Stomach smooth muscle (tissue), 2 donors: Measurements from ENCODE around the gene TMX1.
"Not testable (repeated sequence)": the region's sequence is repeated elsewhere in the genome, so short reads cannot be mapped to it uniquely, and the experiment has no call there.

ENCODE experiments used
- H3K27ac ChIP-seq: one replicate; pipeline ENCODE4 v1.7.0; 2013; ENCODE audit warnings: mild to moderate bottlenecking, low read length, inconsistent platforms
- H3K27me3 ChIP-seq, 2 donors: one replicate each; pipeline ENCODE4 v1.7.0; 2013; ENCODE audit warnings: low read length in 2 of 2; ENCODE audit not compliant: insufficient read depth in 2 of 2, control insufficient read depth in 1 of 2
- H3K36me3 ChIP-seq, 2 donors: one replicate each; pipeline ENCODE4 v1.7.0; 2013; ENCODE audit warnings: low read length in 2 of 2; ENCODE audit not compliant: control insufficient read depth in 2 of 2, insufficient read depth in 2 of 2
- H3K4me1 ChIP-seq: one replicate; pipeline ENCODE4 v1.7.0; 2013; ENCODE audit warnings: low read length; ENCODE audit not compliant: control insufficient read depth, insufficient read depth
- H3K4me3 ChIP-seq, 2 donors: one replicate each; pipeline ENCODE4 v1.7.0; 2013; ENCODE audit warnings: low read length in 2 of 2
- H3K9ac ChIP-seq, 2 donors: one replicate each; pipeline ENCODE4 v1.7.0; 2013; ENCODE audit warnings: low read length in 2 of 2, mild to moderate bottlenecking in 1 of 2
- H3K9me3 ChIP-seq, 2 donors: one replicate each; pipeline ENCODE4 v1.7.0; 2013; ENCODE audit warnings: low read length in 2 of 2; ENCODE audit not compliant: control insufficient read depth in 2 of 2
- donor health status: healthy.
- donor health status: Pancreatic carcinoma.

The TMX1 gene

DNA sequence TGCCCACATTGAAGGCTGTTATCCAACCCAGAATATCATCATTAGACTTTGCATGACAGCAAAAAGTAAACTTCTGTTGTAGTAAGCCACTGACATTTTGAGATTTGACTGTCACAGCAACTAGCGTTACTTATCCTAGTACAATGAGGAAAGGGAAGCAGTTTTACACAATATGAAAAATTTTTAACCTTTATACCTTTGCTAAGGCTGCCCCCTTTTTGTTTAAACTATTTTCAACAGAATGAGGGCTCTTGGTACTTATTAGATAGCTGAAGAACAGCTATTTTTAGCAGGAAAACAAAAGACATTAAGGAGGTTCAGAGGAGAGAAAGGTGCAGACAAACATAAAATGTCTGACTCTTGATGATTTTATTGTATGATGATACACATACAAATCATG is 23.4 kb upstream of the TMX1 start:
- no peak overlapping the region for H3K27ac ChIP-seq
- no peaks in the 10 kb centered on the region for H3K36me3 ChIP-seq
- no peak overlapping the region for H3K4me3 ChIP-seq
- H3K9ac ChIP-seq = no peak overlapping the region
- H3K4me1 ChIP-seq = no peaks in the 10 kb centered on the region
- no peaks in the 10 kb centered on the region for H3K9me3 ChIP-seq
- H3K27me3 ChIP-seq = no peaks in the 10 kb centered on the region

DNA sequence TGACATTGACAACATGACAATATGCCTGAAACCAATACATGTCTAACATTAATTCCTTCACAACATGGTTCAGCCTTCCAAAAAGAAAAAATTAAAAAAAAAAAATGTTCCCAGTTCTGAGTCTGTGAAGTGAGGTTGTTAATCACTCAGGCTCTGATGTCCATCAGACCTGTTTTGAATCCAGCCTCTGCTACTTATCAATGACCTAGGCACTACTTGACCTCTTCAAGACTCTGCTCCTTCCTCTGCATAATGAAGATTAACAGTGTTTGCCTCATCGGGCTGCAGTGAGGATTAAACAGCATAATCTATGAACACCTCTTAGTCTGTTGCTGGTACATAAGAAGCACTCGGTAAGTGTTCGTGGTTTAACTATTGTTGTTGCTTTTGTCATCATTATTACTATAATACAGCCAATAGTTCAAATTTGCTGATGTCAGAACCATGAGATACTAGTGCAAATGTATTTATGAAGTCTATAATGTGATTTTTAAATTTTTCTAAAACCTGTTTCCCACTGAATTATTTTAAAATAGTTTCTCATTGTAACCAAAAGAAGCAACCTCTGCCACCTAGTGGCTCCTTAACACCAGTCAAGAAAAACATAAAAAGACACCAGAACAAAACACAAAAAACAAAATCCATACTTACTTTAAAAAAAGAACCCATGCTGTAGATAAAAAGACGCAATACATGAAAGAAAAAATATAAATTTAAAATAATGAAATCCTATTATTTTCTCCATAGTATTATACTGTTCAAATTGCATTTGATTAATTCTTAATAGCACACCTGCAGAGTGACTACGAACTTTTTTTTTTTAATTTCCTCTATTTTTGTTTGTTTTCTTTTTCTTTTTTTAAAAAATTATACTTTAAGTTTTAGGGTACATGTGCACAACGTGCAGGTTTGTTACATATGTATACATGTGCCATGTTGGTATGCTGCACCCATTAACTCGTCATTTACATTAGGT is 20.3 kb upstream of the TMX1 start:
- H3K9me3 ChIP-seq = no peaks in the 10 kb centered on the region
- H3K9ac ChIP-seq = no peak overlapping the region
- H3K27ac ChIP-seq = no peak overlapping the region
- H3K4me3 ChIP-seq = no peak overlapping the region
- H3K4me1 ChIP-seq = no peaks in the 10 kb centered on the region
- no peaks in the 10 kb centered on the region for H3K27me3 ChIP-seq
- H3K36me3 ChIP-seq = no peaks in the 10 kb centered on the region

DNA sequence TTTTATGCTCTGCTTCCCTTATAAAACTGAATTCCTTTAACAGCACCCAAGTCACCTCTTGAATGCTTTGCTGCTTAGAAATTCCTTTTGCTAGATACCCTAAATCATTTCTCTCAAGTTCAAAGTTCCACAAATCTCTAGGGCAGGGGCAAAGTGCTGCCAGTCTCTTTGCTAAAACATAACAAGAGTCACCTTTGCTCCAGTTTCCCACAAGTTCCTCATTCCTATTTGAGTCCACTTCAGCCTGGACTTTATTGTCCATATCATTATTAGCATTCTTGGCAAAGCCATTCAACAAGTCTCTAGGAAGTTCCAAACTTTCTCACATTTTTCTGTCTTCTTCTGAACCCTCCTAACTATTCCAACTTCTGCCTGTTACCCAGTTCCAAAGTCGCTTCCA is 16.6 kb upstream of the TMX1 start:
- not testable (repeated sequence) for H3K36me3 ChIP-seq, H3K27me3 ChIP-seq, H3K9ac ChIP-seq, H3K9me3 ChIP-seq, H3K4me1 ChIP-seq, H3K4me3 ChIP-seq, H3K27ac ChIP-seq

DNA sequence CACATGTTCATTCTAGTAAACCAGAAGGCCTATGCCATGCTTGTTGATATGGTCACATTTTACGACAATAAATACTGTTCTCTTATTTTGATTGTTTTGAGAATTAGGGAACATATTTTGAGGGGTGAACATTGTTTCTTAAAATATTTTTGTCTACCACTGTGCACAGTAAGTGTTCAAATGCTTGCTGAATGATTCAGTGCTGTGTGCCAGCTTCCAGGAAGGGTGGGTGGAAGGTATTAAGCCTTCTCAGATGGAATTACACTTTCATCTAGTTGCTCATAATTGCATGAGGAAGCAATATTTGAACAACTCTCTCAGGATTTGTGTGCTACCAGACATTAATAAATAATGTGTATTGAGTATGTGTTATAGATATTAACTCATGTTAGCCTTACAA is 15.5 kb upstream of the TMX1 start:
- no peak overlapping the region for H3K9ac ChIP-seq
- H3K4me3 ChIP-seq = no peak overlapping the region
- H3K27ac ChIP-seq = no peak overlapping the region
- no peaks in the 10 kb centered on the region for H3K9me3 ChIP-seq
- H3K27me3 ChIP-seq = no peaks in the 10 kb centered on the region
- no peaks in the 10 kb centered on the region for H3K4me1 ChIP-seq
- no peaks in the 10 kb centered on the region for H3K36me3 ChIP-seq

DNA sequence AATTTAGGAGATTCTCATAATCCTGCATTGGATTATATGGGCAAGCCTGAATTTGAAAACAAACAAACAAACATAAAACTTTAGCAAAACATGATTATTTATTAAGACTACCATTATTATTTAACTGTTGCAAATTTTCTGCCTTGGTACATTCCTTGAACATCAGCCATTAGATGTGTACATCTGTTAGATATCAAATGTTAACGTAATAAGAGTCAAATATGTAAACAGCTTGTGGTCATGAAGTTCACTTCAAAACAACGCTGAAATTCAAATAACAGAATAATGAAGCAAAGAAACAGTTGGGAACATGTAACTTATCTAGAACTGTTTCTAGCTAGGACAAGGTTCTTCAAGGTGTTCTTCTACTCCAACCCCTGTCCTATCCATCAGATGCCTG is 14.3 kb upstream of the TMX1 start:
- Histone ChIP-seq H3K4me1 (no peaks in the 10 kb centered on the region), H3K36me3 (no peaks in the 10 kb centered on the region), H3K4me3 (no peak overlapping the region), H3K27me3 (no peaks in the 10 kb centered on the region), H3K9ac (no peak overlapping the region), H3K9me3 (no peaks in the 10 kb centered on the region), H3K27ac (no peak overlapping the region)

DNA sequence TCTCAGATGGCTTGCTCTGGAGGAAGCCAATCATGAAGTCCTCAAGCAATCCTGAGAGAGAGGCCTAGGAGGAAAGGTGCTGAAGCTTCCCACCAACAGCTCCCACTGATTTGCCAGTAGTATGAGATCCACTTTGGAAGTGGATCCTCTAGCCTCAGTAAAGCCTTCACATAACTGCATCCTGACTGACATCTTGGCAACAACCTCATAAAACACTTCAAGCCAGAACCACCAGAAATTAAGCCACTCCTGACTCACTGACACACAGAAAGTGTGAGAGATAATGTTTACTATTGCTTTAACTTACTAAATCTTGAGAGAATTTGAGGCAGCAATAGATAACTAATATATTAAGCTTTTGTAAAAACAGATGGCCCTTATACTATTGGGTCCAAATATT is 11.7 kb upstream of the TMX1 start:
- Histone ChIP-seq H3K9ac (no peak overlapping the region), H3K4me1 (no peaks in the 10 kb centered on the region), H3K9me3 (no peaks in the 10 kb centered on the region), H3K27ac (no peak overlapping the region), H3K4me3 (no peak overlapping the region), H3K27me3 (no peaks in the 10 kb centered on the region), H3K36me3 (no peaks in the 10 kb centered on the region)

DNA sequence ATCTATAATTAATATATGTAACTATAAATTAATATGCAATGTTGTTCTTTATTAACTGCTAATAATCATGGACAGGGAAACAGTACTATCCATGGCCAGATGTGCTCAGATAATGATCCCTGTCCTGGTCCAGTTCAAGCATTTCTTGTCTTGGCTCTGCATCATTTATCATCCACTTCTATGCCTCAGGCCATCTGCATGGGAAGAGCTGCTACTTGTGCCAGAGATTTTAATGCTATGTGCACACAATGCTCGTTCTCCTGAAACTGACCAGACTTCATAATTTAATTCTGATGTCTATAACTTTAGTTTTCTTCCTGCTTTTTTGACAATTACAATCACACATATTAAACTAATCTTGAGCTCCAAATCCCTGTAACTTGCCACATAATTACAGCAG is 11.2 kb upstream of the TMX1 start:
- H3K4me1 ChIP-seq = no peaks in the 10 kb centered on the region
- no peak overlapping the region for H3K9ac ChIP-seq
- H3K36me3 ChIP-seq = no peaks in the 10 kb centered on the region
- H3K9me3 ChIP-seq = no peaks in the 10 kb centered on the region
- H3K27me3 ChIP-seq = no peaks in the 10 kb centered on the region
- no peak overlapping the region for H3K27ac ChIP-seq
- no peak overlapping the region for H3K4me3 ChIP-seq

DNA sequence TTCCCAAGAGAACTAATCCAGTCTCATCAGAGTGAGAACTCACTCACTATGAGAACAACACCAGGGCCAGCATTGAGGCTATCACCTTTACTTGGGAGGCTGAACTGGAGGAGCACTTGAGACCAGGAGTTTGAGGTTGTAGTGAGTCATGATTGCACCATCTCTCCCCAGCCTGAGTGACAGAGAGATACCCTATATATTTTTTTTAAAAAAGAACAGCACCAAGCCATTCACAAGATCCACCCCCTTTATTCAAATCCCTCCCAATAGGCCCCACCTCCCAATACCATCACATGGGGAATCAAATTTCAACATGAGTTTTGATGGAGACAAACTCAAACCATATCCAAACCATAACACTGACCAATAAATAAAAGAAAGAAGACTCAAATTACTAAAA is 3.7 kb upstream of the TMX1 start:
- Histone ChIP-seq H3K9me3 (no peaks in the 10 kb centered on the region), H3K9ac (no peak overlapping the region), H3K27ac (no peak overlapping the region), H3K4me1 (no peaks in the 10 kb centered on the region), H3K4me3 (no peak overlapping the region), H3K27me3 (no peaks in the 10 kb centered on the region), H3K36me3 (no peaks in the 10 kb centered on the region)

DNA sequence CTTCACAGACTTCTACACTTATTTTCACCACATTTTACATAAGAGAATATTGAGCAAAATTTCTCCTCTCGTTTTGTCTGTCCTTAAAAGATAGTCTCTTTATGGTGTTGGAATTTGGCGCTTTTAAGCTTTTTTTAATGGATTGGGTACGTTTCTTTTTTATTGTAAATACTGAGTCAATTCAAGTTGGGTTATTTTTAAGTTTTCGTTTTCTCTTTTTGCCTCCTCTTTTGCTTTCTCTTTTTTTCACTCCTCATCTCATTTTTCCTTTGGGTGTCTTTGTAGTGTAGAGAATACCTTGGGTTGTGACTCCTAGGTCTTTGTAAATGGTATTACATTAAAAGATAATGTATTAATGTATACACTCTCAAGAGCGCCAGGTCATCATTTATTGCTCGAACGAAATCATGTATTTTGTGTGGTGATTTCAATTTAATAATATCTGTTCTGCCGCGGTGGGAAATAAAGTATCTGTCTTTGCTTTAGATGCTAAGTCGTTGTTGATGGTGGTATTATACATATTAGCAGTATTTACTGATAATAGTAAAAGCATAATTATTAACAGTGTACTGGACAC is 845 bp downstream of the TMX1 start:
- H3K4me1 ChIP-seq = no peaks in the 10 kb centered on the region
- no peaks in the 10 kb centered on the region for H3K27me3 ChIP-seq
- peak overlapping the region; percentile 95 to 96 for H3K4me3 ChIP-seq
- H3K9ac ChIP-seq = peak overlapping the region; percentile 83 to 90
- H3K36me3 ChIP-seq = no peaks in the 10 kb centered on the region
- no peaks in the 10 kb centered on the region for H3K9me3 ChIP-seq
- H3K27ac ChIP-seq = peak overlapping the region; percentile 63

DNA sequence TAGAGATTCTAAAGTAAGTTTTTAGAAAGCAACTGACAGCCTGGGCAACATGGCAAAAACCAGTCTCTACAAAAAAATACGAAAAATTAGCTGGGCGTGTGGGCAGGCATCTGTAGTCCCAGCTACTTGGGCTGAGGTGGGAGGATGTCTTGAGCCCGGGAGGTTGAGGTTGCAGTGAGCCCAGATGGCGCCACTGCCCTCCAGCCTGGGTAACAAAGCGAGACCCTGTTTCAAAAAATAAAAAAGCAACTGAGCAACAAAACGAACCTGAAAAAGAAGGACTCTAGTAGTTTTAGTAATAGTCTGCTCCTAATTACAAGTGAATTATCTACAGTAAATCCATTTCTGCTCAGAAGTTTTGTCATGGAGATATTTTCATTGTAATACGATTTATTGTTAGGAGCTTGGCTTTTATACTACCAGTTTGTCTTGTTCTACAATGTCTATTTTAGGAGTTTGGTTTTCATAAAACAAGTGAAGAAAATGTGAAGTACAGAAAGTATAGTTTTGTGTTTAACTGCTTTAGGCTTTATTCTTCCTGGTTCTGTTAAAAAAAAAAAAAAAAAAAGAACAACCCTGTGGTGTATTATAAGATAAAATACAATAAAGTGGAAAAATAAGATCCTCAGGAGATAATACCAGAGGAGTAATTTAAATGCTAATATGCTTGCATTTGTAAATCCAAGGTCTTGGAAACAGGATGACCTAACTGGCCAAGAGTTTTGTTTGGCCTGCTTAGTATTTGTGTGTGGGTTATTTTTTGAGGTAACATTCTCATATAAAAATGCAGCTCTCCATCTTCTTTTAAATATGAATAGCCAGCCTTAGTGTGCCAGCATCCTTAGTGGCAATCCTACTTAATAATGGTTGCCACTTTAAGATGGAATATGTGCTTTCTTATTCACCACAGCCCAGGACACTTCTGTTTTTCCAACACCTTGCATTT is 2.8 kb downstream of the TMX1 start:
- peaks cover 0 to 2% of the 10 kb centered on the region in 2 donors for H3K36me3 ChIP-seq
- H3K4me1 ChIP-seq = no peaks in the 10 kb centered on the region
- H3K9me3 ChIP-seq = no peaks in the 10 kb centered on the region
- H3K27me3 ChIP-seq = no peaks in the 10 kb centered on the region
- H3K9ac ChIP-seq = no peak overlapping the region
- H3K4me3 ChIP-seq = no peak overlapping the region
- no peak overlapping the region for H3K27ac ChIP-seq
